ENCODE measurements around the gene ICAM2. TPM values are rescaled to one million over a fixed set of nuclear protein-coding genes. Genes with fewer than 3 reads are reported as not detected.
A peak's percentile ranks its signal among the peaks of the same experiment; 100 is the strongest.

ICAM2 gene
- polyA plus RNA-seq (ENCODE audit: insufficient read depth in 1 of 5, insufficient read length in 5 of 5, low replicate concordance in 1 of 5), result 10 to 100 TPM; 43.5 to 50.7 (median 46.8) TPM
- long read RNA-seq, donor 1, transcript ICAM2-203 (4 exons, 1,221 nt), result minor isoform, 11 of 31 reads
- long read RNA-seq, donor 1, transcript ICAM2-208 (5 exons, 1,103 nt), result major isoform, 12 of 31 reads
- long read RNA-seq, donor 1, partial matches to known transcripts, result 6 of 31 reads
- long read RNA-seq, donor 1, other reads (novel, unspliced or antisense), result 0 of 31 reads
- long read RNA-seq, donor 2, transcript ICAM2-208 (5 exons, 1,103 nt), result minor isoform, 6 of 17 reads
- long read RNA-seq, donor 2, transcript ICAM2-203 (4 exons, 1,221 nt), result major isoform, 10 of 17 reads
- long read RNA-seq, donor 2, partial matches to known transcripts, result 0 of 17 reads
- long read RNA-seq, donor 2, other reads (novel, unspliced or antisense), result 0 of 17 reads
- long read RNA-seq, donor 3, transcript ICAM2-208 (5 exons, 1,103 nt), result minor isoform, 9 of 32 reads
- long read RNA-seq, donor 3, transcript ICAM2-203 (4 exons, 1,221 nt), result major isoform, 15 of 32 reads
- long read RNA-seq, donor 3, partial matches to known transcripts, result 6 of 32 reads
- long read RNA-seq, donor 3, other reads (novel, unspliced or antisense), result 0 of 32 reads
- long read RNA-seq, donor 4, transcript ICAM2-208 (5 exons, 1,103 nt), result minor isoform, 6 of 17 reads
- long read RNA-seq, donor 4, transcript ICAM2-203 (4 exons, 1,221 nt), result major isoform, 10 of 17 reads
- long read RNA-seq, donor 4, partial matches to known transcripts, result 0 of 17 reads
- long read RNA-seq, donor 4, other reads (novel, unspliced or antisense), result 0 of 17 reads
- long read RNA-seq, donor 5, transcript ICAM2-208 (5 exons, 1,103 nt), result minor isoform, 16 of 51 reads
- long read RNA-seq, donor 5, transcript ICAM2-203 (4 exons, 1,221 nt), result major isoform, 28 of 51 reads
- long read RNA-seq, donor 5, partial matches to known transcripts, result 7 of 51 reads
- long read RNA-seq, donor 5, other reads (novel, unspliced or antisense), result 0 of 51 reads
- long read RNA-seq, donor 6, transcript ICAM2-208 (5 exons, 1,103 nt), result minor isoform, 15 of 42 reads
- long read RNA-seq, donor 6, transcript ICAM2-203 (4 exons, 1,221 nt), result major isoform, 24 of 42 reads
- long read RNA-seq, donor 6, partial matches to known transcripts, result 0 of 42 reads
- long read RNA-seq, donor 6, other reads (novel, unspliced or antisense), result 0 of 42 reads
- long read RNA-seq, donor 7, transcript ICAM2-203 (4 exons, 1,221 nt), result minor isoform, 5 of 20 reads
- long read RNA-seq, donor 7, transcript ICAM2-208 (5 exons, 1,103 nt), result major isoform, 12 of 20 reads
- long read RNA-seq, donor 7, partial matches to known transcripts, result 0 of 20 reads
- long read RNA-seq, donor 7, other reads (novel, unspliced or antisense), result 0 of 20 reads
- long read RNA-seq, donor 8, transcript ICAM2-203 (4 exons, 1,221 nt), result major isoform, 6 of 11 reads
- long read RNA-seq, donor 8, partial matches to known transcripts, result 0 of 11 reads
- long read RNA-seq, donor 8, other reads (novel, unspliced or antisense), result 0 of 11 reads

DNA sequence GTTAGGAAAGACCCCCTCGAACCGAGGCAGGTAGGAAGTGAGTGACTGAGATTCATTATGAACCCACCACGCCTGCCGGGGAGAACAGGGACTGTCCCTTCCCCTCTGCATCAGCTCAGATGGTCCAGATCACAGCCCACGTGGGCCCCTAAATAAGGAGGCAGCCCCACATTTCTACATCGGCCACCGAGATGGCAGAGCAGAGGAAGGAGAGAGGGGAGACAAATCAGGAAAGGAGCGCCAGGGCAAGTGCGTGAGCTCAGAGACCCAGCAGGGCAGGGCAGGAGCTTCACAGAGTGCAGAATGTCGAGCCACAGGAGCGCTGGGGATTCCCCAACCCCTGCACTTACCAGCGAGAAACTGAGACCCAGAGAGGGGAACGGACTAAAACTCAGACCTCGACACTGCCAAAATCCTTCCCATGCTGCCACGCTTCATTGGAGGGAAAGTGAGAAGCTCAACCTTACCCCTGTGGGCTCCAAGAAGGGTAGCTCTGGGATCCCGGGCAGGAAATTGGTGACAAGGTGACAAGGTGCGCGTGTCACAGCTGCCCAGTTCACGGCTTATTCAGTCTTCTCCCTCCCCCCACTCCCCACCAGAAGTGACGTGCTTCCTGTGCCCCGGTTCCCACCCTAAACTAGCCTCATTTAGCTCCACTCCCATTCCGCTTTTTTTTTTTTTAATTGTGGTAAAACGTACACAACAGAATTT, at the start of gene ICAM2:
Gene ICAM2, minus strand, starts transcription at position 578 of the 711 bp plus-strand sequence. CDS start 13,942 bp downstream, outside the sequence.
- no peak for DNase-seq

- DNase-seq, result no peak
These were observed 49.8 kb upstream of the ICAM2 start for GRCh38 chr17:64070213-64070612.

GRCh38 chr17:64069143-64069542, 48.7 kb upstream of the ICAM2 start:
- DNase-seq, result no peak

- no peak for DNase-seq
These were observed 47.2 kb upstream of the ICAM2 start for GRCh38 chr17:64067657-64068056.

GRCh38 chr17:64066716-64067115, 46.3 kb upstream of the ICAM2 start:
- DNase-seq, result no peak

DNA sequence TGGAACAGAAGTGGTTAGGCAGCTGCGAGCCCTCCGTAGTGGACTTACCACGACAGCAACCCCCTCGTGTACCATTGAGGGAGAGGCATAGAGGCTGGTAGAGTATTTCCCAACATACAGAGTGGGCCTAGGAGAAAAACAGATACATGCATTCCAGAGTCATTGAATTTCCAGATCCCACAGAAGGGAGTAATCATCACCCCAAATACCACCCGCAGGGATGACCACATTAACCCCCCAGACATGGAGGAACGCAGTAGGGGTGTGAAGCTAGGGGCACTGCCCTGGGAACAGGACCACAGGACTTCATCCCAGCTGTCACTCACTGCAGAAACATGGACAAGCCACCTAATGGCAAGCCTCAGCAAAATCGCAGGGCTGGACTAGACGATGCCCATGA, 44.7 kb upstream of the ICAM2 start:
- DNase-seq, result no peak

- DNase-seq, result no peak
These were observed 43.9 kb upstream of the ICAM2 start for GRCh38 chr17:64064331-64064730.

GRCh38 chr17:64063766-64064224, 43.4 kb upstream of the ICAM2 start:
- peak; percentile 65 for DNase-seq

DNA sequence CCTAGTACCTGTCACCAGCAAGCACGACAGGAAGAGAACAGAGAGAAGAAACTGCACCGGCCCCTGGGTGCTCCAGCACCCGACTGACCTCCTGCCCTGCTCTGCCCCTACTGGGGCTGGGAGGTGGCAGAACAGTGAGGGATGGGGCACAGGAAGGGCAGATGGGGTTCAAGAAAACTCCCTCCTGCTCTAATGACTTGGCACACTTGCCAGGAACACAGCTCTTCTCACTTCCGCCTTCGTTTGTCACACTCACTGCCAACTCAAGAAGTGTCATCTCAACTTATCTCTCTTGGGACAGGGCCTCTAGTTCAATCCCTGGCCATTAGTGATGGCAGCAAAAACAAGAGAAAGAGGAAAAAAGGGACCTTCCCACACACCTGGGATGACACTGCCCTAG, 42.7 kb upstream of the ICAM2 start:
- no peak for DNase-seq

DNA sequence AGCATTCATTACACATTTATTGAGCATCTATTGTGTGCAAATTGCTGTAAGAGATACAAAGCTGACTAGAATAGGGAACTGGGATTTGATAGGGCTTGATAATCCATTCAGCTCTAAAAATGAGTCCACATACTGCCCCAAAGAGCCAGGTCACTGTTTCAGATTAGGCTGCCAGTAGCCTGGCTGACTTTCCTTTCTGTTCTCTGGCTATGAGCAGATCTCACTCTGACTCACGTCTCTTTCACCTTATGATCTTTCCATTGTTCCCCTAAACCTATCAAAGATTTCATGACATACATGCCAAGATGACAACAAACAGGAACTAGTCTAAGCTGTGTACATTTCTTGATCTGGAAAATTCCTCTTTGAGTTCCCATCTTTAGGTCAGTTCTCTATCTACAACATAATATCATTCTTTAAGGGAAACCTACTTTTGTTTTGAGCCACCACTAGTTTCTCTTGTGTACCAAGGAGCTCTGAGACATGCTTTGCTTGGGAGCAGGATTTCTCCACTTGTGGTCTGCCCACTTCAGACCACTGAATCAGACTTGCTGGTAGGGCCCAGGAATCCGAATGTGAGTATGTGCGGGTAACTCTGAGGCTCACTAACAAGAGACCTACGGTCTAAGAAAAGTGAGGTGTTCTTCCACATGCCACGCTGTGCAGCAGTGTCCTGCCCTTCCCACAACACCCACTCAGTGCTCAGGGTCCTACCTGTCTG, 40.9 kb upstream of the ICAM2 start:
- DNase-seq, result no peak

GRCh38 chr17:64060331-64060730, 39.9 kb upstream of the ICAM2 start:
- no peak for DNase-seq

DNA sequence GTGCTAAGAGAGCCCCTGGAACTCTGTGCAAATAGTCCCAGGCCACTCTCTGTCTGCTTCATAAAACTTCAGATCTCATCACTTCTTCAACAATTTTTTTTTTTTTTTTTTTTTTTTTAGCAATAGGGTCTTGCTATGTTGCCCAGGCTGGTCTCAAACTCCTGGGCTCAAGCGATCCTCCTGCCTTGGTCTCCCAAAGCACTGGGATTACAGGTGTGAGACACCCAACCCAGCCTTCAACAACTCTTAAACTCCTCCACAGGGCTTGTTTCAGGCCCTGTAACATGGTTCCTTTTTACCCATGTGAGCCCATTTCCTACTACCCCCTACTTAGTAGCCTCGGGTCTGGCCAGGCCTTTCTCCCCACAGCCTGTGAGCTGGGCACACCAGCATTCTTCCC, 39.3 kb upstream of the ICAM2 start:
- DNase-seq, result no peak

GRCh38 chr17:64058621-64059020, 38.2 kb upstream of the ICAM2 start:
- no peak for DNase-seq

DNA sequence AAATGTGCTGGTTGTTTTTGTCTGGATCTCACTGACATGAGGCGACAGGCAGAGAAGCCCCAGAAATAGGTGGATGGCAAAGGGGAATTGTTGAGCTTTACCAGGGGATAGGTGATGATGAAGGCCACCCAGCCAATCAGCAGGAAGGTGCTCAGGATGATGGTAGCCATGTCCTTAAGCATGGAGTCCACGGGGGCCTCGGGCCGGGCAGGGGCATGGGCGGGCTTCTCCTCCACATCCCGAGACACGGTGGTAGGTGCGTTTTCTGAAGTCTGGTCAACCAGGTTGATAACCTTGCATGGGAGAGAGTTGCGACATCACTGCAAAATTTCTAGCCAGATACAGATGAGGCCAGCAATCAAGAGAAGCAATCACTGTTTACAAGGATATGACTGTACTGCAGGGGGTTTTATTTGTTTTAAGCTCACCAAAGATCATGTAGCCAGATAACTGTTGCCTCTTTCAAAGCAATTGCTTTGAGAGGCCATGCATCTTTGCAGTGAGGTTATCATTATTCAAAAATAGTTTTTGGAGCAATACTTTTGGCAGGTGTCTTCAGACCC, 37.3 kb upstream of the ICAM2 start:
- DNase-seq, result no peak

GRCh38 chr17:64056269-64057005, 36.0 kb upstream of the ICAM2 start:
- DNase-seq, result no peak

- no peak for DNase-seq
These were observed 35.0 kb upstream of the ICAM2 start for GRCh38 chr17:64055183-64056142.

DNA sequence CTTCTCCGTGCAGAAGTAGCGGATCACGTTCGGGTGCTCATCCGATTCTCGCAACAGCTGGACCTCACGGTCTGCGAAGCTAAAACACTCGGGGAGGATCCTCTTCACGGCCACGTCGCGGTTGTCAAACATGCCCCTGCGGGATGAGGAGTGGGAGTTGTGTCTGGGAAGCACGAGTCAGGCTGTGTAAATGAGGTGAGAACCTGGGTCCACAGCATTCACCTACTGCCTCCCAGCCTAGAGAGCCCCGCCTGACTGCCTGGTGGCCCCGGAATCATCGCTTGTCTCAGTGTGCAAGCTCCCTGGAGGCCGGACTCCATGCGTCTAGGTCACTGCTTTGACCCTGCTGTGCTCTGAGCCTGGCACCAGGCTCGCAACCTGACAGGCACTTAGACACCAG, 33.9 kb upstream of the ICAM2 start:
- no peak for DNase-seq

- DNase-seq, result no peak
These were observed 32.7 kb upstream of the ICAM2 start for GRCh38 chr17:64053101-64053500.
